ENCODE results near the gene PAX6.
A peak's percentile ranks its signal among the peaks of the same experiment; 100 is the strongest.

The PAX6 gene

DNA sequence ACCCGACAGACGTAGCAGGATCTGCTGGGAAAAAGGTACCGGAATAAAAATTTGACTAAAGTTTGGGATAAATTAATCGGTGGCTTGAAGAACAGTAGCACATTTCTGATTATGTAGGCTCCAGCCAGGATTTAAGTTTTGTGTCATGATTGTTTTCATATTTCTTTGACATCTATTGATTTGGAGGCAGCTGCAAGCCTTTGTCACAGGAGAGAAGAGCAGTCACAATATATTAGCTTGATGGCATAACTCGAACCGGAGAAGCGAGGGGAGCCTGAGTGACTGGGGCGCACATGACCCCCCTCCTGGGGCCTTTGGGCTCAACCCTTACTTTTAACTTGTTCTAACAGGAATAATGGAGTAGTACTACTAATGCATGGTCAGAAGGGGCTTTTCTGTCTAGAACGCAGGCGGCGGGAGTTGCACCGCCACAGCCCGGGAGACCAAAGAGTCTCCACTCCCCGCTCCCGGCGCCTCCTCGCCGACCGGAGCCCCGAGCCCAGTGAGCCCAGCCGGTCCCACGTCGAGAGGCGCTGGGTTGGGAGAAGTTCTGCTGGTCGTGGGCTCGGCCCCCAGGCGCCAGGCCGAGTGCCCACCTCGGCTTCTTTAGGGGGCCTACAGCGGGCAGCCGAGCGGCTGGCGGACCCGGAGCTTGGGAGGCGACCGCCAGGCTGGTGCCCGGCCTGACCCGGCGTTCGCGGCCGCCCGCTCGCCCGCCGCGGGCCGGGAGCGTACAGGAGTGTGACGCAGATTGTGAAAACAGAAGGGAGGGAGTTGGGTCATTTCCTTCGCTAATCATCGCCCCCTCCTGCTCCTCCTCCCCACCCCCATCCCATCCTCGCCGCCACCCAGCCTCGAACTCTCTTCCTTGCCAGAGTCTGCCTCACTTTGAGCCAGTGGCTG is 15.7 kb upstream of the PAX6 start:
- peak; percentile 30; the same call in 1 of the 3 replicates for ATAC-seq
- TF ChIP-seq ARNTL (CRISPR knock-in tag; IDR thresholded peaks at IDR 0.05; ENCODE audit: borderline replicate concordance, low read depth) (no peak), ESRRG (CRISPR knock-in tag; IDR thresholded peaks at IDR 0.05) (no peak), ZNF70 (CRISPR knock-in tag; IDR thresholded peaks at IDR 0.05) (no peak), OSR1 (CRISPR knock-in tag; IDR thresholded peaks at IDR 0.05) (no peak), ISL1 (CRISPR knock-in tag; IDR thresholded peaks at IDR 0.05) (no peak), ZC3H10 (CRISPR knock-in tag; IDR thresholded peaks at IDR 0.05) (no peak), BACH2 (CRISPR knock-in tag; IDR thresholded peaks at IDR 0.05; ENCODE audit: borderline replicate concordance) (no peak), TCF4 (CRISPR knock-in tag; IDR thresholded peaks at IDR 0.05; ENCODE audit: borderline replicate concordance) (no peak), SNAI2 (CRISPR knock-in tag; IDR thresholded peaks at IDR 0.05) (no peak), TOX (CRISPR knock-in tag; IDR thresholded peaks at IDR 0.05; ENCODE audit: borderline replicate concordance) (no peak), RARB (CRISPR knock-in tag; IDR thresholded peaks at IDR 0.05) (no peak)
- TF ChIP-seq, protein P1, sequence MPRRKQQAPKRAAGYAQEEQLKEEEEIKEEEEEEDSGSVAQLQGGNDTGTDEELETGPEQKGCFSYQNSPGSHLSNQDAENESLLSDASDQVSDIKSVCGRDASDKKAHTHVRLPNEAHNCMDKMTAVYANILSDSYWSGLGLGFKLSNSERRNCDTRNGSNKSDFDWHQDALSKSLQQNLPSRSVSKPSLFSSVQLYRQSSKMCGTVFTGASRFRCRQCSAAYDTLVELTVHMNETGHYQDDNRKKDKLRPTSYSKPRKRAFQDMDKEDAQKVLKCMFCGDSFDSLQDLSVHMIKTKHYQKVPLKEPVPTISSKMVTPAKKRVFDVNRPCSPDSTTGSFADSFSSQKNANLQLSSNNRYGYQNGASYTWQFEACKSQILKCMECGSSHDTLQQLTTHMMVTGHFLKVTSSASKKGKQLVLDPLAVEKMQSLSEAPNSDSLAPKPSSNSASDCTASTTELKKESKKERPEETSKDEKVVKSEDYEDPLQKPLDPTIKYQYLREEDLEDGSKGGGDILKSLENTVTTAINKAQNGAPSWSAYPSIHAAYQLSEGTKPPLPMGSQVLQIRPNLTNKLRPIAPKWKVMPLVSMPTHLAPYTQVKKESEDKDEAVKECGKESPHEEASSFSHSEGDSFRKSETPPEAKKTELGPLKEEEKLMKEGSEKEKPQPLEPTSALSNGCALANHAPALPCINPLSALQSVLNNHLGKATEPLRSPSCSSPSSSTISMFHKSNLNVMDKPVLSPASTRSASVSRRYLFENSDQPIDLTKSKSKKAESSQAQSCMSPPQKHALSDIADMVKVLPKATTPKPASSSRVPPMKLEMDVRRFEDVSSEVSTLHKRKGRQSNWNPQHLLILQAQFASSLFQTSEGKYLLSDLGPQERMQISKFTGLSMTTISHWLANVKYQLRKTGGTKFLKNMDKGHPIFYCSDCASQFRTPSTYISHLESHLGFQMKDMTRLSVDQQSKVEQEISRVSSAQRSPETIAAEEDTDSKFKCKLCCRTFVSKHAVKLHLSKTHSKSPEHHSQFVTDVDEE (CRISPR knock-in tag; IDR thresholded peaks at IDR 0.05), result no peak
- TF ChIP-seq, protein P2, sequence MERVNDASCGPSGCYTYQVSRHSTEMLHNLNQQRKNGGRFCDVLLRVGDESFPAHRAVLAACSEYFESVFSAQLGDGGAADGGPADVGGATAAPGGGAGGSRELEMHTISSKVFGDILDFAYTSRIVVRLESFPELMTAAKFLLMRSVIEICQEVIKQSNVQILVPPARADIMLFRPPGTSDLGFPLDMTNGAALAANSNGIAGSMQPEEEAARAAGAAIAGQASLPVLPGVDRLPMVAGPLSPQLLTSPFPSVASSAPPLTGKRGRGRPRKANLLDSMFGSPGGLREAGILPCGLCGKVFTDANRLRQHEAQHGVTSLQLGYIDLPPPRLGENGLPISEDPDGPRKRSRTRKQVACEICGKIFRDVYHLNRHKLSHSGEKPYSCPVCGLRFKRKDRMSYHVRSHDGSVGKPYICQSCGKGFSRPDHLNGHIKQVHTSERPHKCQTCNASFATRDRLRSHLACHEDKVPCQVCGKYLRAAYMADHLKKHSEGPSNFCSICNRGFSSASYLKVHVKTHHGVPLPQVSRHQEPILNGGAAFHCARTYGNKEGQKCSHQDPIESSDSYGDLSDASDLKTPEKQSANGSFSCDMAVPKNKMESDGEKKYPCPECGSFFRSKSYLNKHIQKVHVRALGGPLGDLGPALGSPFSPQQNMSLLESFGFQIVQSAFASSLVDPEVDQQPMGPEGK (CRISPR knock-in tag; IDR thresholded peaks at IDR 0.05; ENCODE audit: borderline replicate concordance), result no peak

DNA sequence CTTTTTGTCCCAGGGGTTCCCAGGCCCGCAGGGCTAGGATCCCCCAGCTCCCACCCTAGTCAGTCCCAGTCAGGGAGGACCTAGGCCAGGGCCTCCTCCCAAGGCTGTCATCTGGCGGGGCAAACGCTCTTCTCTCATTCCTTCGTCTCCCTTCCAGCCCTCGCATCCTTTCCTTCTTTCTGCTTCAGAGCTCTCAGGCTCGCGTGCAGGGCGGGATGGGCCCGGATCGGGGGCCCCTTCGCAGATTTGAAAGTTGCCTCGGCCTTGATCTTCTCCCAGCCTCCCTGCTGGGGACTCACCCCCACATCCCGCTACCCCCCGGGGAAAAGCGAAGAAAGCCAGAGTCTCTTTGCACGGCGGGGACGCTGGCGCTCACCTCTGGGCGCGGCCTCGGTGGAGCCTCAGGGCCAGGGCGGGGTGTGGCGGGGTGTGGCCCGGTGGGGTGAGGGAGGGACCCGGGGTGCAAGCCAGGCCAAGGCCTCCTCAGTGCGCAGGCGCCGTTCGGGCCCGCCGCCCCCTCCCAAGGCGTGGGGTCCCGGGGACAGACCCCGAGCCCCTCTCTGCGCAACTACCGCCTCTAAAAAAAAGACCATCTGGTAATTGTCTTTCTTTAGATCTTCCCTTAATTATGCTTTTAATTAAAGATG is 14.8 kb upstream of the PAX6 start:
- TF ChIP-seq ZNF8 (CRISPR knock-in tag; IDR thresholded peaks at IDR 0.05), result no peak
- TF ChIP-seq ISL1 (CRISPR knock-in tag; IDR thresholded peaks at IDR 0.05), result no peak
- TF ChIP-seq ZC3H10 (CRISPR knock-in tag; IDR thresholded peaks at IDR 0.05), result no peak
- no peak; the same call in 2 of the 3 replicates for ATAC-seq

DNA sequence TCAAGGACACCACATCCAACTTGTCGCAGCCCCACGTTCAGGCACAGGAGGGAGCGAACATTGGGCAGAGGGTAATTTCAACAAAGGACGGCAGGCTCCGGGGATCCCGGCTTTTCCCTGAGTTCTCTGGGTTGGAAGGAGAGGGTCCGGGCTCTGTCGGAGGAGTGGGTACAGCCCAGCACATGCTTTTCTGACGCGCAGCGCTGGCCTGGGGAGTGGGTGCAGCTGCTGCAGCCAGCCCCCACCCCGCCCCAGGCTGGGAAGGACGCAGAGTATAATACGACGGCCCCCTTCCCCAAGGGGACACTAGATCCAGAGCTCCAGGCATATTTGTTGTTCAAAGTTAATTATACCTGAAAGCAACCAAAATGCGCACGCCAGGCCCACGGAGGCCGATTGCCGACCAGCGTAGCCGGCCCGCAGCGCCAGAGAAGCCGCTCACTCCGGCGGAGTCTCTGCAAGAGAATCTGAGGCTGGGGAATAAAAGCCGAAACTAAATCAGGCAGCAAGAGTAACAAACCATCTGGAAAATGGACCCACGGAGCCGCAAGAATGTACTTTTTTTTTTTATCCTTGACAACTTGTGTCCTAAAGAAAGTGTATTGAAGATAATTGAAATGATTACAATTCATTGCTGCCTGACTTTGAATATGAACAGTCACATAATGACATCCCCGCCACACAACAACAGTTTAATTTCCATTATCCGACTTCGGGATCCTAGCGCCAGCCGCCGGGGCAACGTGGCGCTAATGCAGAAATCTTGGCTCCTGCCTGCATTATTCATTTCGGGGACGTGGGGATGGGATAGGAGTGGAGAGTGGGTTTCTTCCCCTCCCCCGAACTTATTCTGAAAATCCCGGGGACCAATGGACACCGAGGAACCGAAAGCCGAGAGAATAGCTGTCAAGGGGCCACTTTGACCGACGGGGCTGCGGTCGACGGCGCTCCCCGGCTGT is 14.0 kb upstream of the PAX6 start:
- no peak for ATAC-seq
- TF ChIP-seq GLIS3 (CRISPR knock-in tag; IDR thresholded peaks at IDR 0.05) (no peak), ZC3H10 (CRISPR knock-in tag; IDR thresholded peaks at IDR 0.05) (no peak), OSR1 (CRISPR knock-in tag; IDR thresholded peaks at IDR 0.05) (no peak), PPARA (CRISPR knock-in tag; IDR thresholded peaks at IDR 0.05; ENCODE audit: borderline replicate concordance) (no peak), CREB5 (CRISPR knock-in tag; IDR thresholded peaks at IDR 0.05; ENCODE audit: low read depth) (no peak), ZFP30 (CRISPR knock-in tag; IDR thresholded peaks at IDR 0.05) (no peak), BACH2 (CRISPR knock-in tag; IDR thresholded peaks at IDR 0.05; ENCODE audit: borderline replicate concordance) (no peak), TCF4 (CRISPR knock-in tag; IDR thresholded peaks at IDR 0.05; ENCODE audit: borderline replicate concordance) (no peak), SNAI2 (CRISPR knock-in tag; IDR thresholded peaks at IDR 0.05) (no peak), ZFP3 (CRISPR knock-in tag; IDR thresholded peaks at IDR 0.05) (no peak), RARB (CRISPR knock-in tag; IDR thresholded peaks at IDR 0.05) (no peak), CSDC2 (CRISPR knock-in tag; IDR thresholded peaks at IDR 0.05) (no peak), CSRNP3 (CRISPR knock-in tag; IDR thresholded peaks at IDR 0.05) (no peak), ZNF565 (CRISPR knock-in tag; conservative IDR thresholded peaks at IDR 0.05; ENCODE audit: low read depth) (no peak), ESRRG (CRISPR knock-in tag; IDR thresholded peaks at IDR 0.05) (no peak)
- TF ChIP-seq, protein P2 (CRISPR knock-in tag; IDR thresholded peaks at IDR 0.05; ENCODE audit: borderline replicate concordance), result no peak
- TF ChIP-seq, protein P3, sequence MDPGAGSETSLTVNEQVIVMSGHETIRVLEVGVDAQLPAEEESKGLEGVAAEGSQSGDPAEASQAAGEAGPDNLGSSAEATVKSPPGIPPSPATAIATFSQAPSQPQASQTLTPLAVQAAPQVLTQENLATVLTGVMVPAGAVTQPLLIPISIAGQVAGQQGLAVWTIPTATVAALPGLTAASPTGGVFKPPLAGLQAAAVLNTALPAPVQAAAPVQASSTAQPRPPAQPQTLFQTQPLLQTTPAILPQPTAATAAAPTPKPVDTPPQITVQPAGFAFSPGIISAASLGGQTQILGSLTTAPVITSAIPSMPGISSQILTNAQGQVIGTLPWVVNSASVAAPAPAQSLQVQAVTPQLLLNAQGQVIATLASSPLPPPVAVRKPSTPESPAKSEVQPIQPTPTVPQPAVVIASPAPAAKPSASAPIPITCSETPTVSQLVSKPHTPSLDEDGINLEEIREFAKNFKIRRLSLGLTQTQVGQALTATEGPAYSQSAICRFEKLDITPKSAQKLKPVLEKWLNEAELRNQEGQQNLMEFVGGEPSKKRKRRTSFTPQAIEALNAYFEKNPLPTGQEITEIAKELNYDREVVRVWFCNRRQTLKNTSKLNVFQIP (CRISPR knock-in tag; IDR thresholded peaks at IDR 0.05; ENCODE audit: borderline replicate concordance, low read depth), result no peak
